GM12878 (cell line): ENCODE data around the gene THAP11. TPM values are rescaled to one million over a fixed set of nuclear protein-coding genes. Genes with fewer than 3 reads are reported as not detected.
A peak's percentile ranks its signal among the peaks of the same experiment; 100 is the strongest.

Experiments used
- ATAC-seq: fragments of 200-7000 bp; cut with Tn5 transposase; 3 replicates; pipeline ENCODE4 v1.9.1; 2020; ENCODE audit warnings: mild to moderate bottlenecking, moderate library complexity
- BruUV-seq: library from RNA; stranded (reverse); fragments of 400-500 nt; replicated peaks from 2 replicates; lab custom pipeline; 2021; lab: Mats Ljungman, UMichigan
- CTCF ChIA-PET: fragments of 300-600 bp; sonication (Branson Sonifier 250); formaldehyde crosslinking; extraction: SDS; loops from one replicate; lab custom pipeline; 2021; ENCODE audit warnings: inconsistent platforms; lab: Yijun Ruan, JAX
- POLR2A ChIA-PET: fragments of 350-600 bp; formaldehyde crosslinking; extraction: SDS; loops from one replicate; lab custom pipeline; 2021; ENCODE audit warnings: inconsistent platforms; lab: Charles Lee
- RAD21 ChIA-PET: fragments of 300-600 bp; sonication (Branson Sonifier 250); formaldehyde crosslinking; loops from one replicate; lab custom pipeline; 2023; ENCODE audit warnings: antibody characterized with exemption; ENCODE audit not compliant: unreplicated experiment; lab: Charles Lee
- SMC1A ChIA-PET: fragments of 300-600 bp; sonication (Branson Sonifier 250); formaldehyde crosslinking; loops from one replicate; lab custom pipeline; 2023; ENCODE audit not compliant: unreplicated experiment, uncharacterized antibody; lab: Charles Lee
- DNase-seq: peaks from one replicate; pipeline ENCODE4 v3.0.0-alpha.2; 2011; ENCODE audit warnings: low read depth, low spot score
- FAIRE-seq: peaks from 3 replicates; lab custom pipeline; 2011; peaks lifted over from hg19 to GRCh38; lab: Jason Lieb, UNC
- H2AFZ ChIP-seq: 2 replicates; pipeline ENCODE4 v1.6.0; 2011; ENCODE audit warnings: low read depth, low read length, control low read depth; ENCODE audit not compliant: control insufficient read depth
- H3K27ac ChIP-seq: 2 replicates; pipeline ENCODE4 v1.5.1; 2011; ENCODE audit warnings: control low read depth; ENCODE audit not compliant: control insufficient read depth, insufficient read depth
- H3K27me3 ChIP-seq, 2 experiments: replicated peaks in 1 of 2; 2 replicates each; pipeline versions ENCODE4 v1.6.0 to v1.6.1; 2011; ENCODE audit warnings: low read length in 1 of 2; ENCODE audit not compliant: control insufficient read depth in 2 of 2, insufficient read depth in 2 of 2
- H3K36me3 ChIP-seq, 2 experiments: 2 replicates each; pipeline ENCODE4 v1.5.1; 2011; ENCODE audit warnings: low read length in 1 of 2; ENCODE audit not compliant: control insufficient read depth in 2 of 2, insufficient read depth in 2 of 2
- H3K4me1 ChIP-seq: 2 replicates; pipeline ENCODE4 v1.6.1; 2011; ENCODE audit warnings: mild to moderate bottlenecking, low read length, moderate library complexity, mixed read lengths; ENCODE audit not compliant: control insufficient read depth, insufficient read depth
- H3K4me2 ChIP-seq: 2 replicates; pipeline ENCODE4 v1.6.0; 2011; ENCODE audit warnings: control low read depth; ENCODE audit not compliant: control insufficient read depth, insufficient read depth
- H3K4me3 ChIP-seq: fragments of 200-600 bp; sonication (generic); 2 replicates; pipeline ENCODE4 v1.5.1; 2016
- H3K79me2 ChIP-seq: 2 replicates; pipeline ENCODE4 v1.6.0; 2011; ENCODE audit warnings: low read length; ENCODE audit not compliant: control insufficient read depth, insufficient read depth
- H3K9ac ChIP-seq: 2 replicates; pipeline ENCODE4 v1.8.0; 2011; ENCODE audit warnings: low read length, control low read depth, mixed read lengths; ENCODE audit not compliant: control insufficient read depth, insufficient read depth
- H3K9me3 ChIP-seq: replicated peaks from 3 replicates; pipeline ENCODE4 v1.5.1; 2011; ENCODE audit warnings: mild to moderate bottlenecking, low read length; ENCODE audit not compliant: control insufficient read depth, insufficient read depth
- H4K20me1 ChIP-seq: 2 replicates; pipeline ENCODE4 v1.6.0; 2011; ENCODE audit not compliant: control insufficient read depth, insufficient read depth
- ATF3 ChIP-seq: IDR thresholded peaks from 2 replicates; pipeline ENCODE4 v1.6.1; 2011; ENCODE audit warnings: low read depth, mild to moderate bottlenecking, low read length, moderate library complexity, borderline replicate concordance; ENCODE audit errors: extremely low read depth
- BACH1 ChIP-seq: fragments of 450-650 bp; IDR thresholded peaks from 2 replicates; pipeline ENCODE4 v1.6.1; 2017; ENCODE audit warnings: mild to moderate bottlenecking, borderline replicate concordance
- BHLHE40 ChIP-seq, 2 experiments: fragments of 450-650 bp in 1 of 2; IDR thresholded peaks; 2 replicates each; pipeline ENCODE4 v1.6.1; 2011 to 2017; ENCODE audit warnings: low read depth in 2 of 2, borderline replicate concordance in 1 of 2, improper control_type of control experiment in 1 of 2, low read length in 1 of 2, mild to moderate bottlenecking in 1 of 2
- ELK1 ChIP-seq: IDR thresholded peaks from 2 replicates; pipeline ENCODE4 v1.6.1; 2012; ENCODE audit warnings: low read depth, low read length, improper control_type of control experiment
- GATAD2B ChIP-seq: fragments of 450-650 bp; conservative IDR thresholded peaks from 2 replicates; pipeline ENCODE4 v1.6.1; 2017; ENCODE audit warnings: low read depth, mild to moderate bottlenecking, moderate library complexity
- NRF1 ChIP-seq: conservative IDR thresholded peaks from 2 replicates; pipeline ENCODE4 v1.6.1; 2011; ENCODE audit warnings: mild to moderate bottlenecking, low read depth, low read length, improper control_type of control experiment
- PAX8 ChIP-seq: fragments of 450-650 bp; IDR thresholded peaks from 2 replicates; pipeline ENCODE4 v1.6.1; 2017; ENCODE audit warnings: mild to moderate bottlenecking, moderate library complexity
- PBX3 ChIP-seq: IDR thresholded peaks from 2 replicates; pipeline ENCODE4 v1.6.1; 2011; ENCODE audit warnings: mild to moderate bottlenecking, low read depth, low read length, moderate library complexity; ENCODE audit not compliant: insufficient replicate concordance
- POU2F2 ChIP-seq: IDR thresholded peaks from 3 replicates; pipeline ENCODE4 v1.6.1; 2011; ENCODE audit warnings: low read depth, mild to moderate bottlenecking, low read length, borderline replicate concordance
- PRDM15 ChIP-seq: fragments of 450-650 bp; formaldehyde crosslinking; IDR thresholded peaks from 2 replicates; pipeline ENCODE4 v1.4.0; 2020; ENCODE audit warnings: mild to moderate bottlenecking, moderate library complexity
- RBBP5 ChIP-seq: fragments of 200-600 bp; sonication (generic); conservative IDR thresholded peaks from 2 replicates; pipeline ENCODE4 v1.6.1; 2016
- SP1 ChIP-seq: IDR thresholded peaks from one replicate; pipeline ENCODE4 v1.6.1; 2011; ENCODE audit warnings: low read depth, low read length
- SRF ChIP-seq, 2 experiments: IDR thresholded peaks; 2 replicates each; pipeline ENCODE4 v1.6.1; 2011; ENCODE audit warnings: low read depth in 2 of 2, low read length in 2 of 2, mild to moderate bottlenecking in 1 of 2, moderate library complexity in 1 of 2
- TCF7 ChIP-seq: IDR thresholded peaks from 2 replicates; pipeline ENCODE4 v1.6.1; 2014; ENCODE audit warnings: antibody characterized with exemption, borderline replicate concordance
- WGBS: methylation state at CpG from one replicate; pipeline ENCODE4 v1.1.6; 2016; ENCODE audit warnings: low lambda C conversion rate; ENCODE audit not compliant: insufficient replicate concordance, insufficient coverage; ENCODE audit errors: missing lambda C conversion rate; 5-methylcytosine and 5-hydroxymethylcytosine counted together
- in situ Hi-C: fragments of 300-500 bp; cut with MboI; formaldehyde crosslinking; loops from 9 replicates; pipeline ENCODE4 v1.14.3; 2018; ENCODE audit warnings: mixed read lengths
- intact Hi-C: fragments of 100-400 bp; cut with micrococcal nuclease; formaldehyde crosslinking; loops from one replicate; pipeline ENCODE4 v1.14.2; 2022; ENCODE audit not compliant: unreplicated experiment
- polyA plus RNA-seq, 11 experiments: library from polyadenylated mRNA; depleted of rRNA in 4 of 11; unstranded in 6 of 11; stranded (reverse) in 5 of 11; fragments of >200 nt; fragmentation: Nextera tagmentation in 4 of 11; fragmentation: Illumina TruSeq in 1 of 11; extraction: Ambion mirVana in 4 of 11; extraction: Trizol in 1 of 11; gene quantifications; 1 replicate in 1 of 11; 2 replicates in 10 of 11; pipeline versions ENCODE4 v1.2.1 to v1.2.3, GENCODE V29; 2011 to 2016; ENCODE audit warnings: inconsistent platforms in 2 of 11, missing spikeins in 2 of 11, low read depth in 1 of 11
- total RNA-seq, 4 experiments: library from RNA; depleted of rRNA in 3 of 4; stranded (reverse); fragments of >200 nt in 3 of 4; fragmentation: Illumina TruSeq in 1 of 4; extraction: Trizol in 1 of 4; gene quantifications; 2 replicates each; pipeline versions ENCODE4 v1.2.1 to v1.2.3, GENCODE V29; 2013 to 2021

Gene THAP11
- total and polyA plus RNA-seq, 10 of the 15 experiments (the other 5 are each of a cell fraction or from before 2014, with no cell fraction given): 2.5 to 36.7 (median 21.4) TPM

- no peak for TF ChIP-seq GATAD2B
- no peak for TF ChIP-seq SP1
- TF ChIP-seq TCF7: no peak
- TF ChIP-seq ELK1: no peak
- no peak for TF ChIP-seq SRF (IDR thresholded peaks at IDR 0.05; ENCODE audit: low read depth in 2 of 2, low read length in 2 of 2)
- no peak for TF ChIP-seq RBBP5
These were observed 31.6 kb downstream of the THAP11 start (continued) for GRCh38 chr16:67873435-67874370.

GRCh38 chr16:67874372-67874771, 32.3 kb downstream of the THAP11 start:
- ChIA-PET POLR2A (interaction anchor here (0.6 to 1.7 kb wide), 3 partner anchors 29 to 89 kb away, joined by 4 to 5 read pairs (median 4); partner anchors contain the start of gene PSMB10), RAD21 (interaction anchor here (1.6 kb wide), 1 partner anchor 19 kb away, joined by 3 read pairs; the partner anchor contains the start of gene PSKH1), SMC1A (interaction anchor here (1.0 to 1.2 kb wide), 3 partner anchors 19 to 58 kb away, joined by 3 read pairs; no protein-coding TSS in a partner anchor), CTCF (interaction anchor here (1.3 to 4.1 kb wide), 2 partner anchors 11 to 68 kb away, joined by 3 to 39 read pairs; partner anchors contain the start of gene NRN1L)
- DNase-seq: no peak
- no peak for ATAC-seq
- peak overlapping the region; percentile 94 for H3K4me2 ChIP-seq
- peaks cover 4% of the 10 kb centered on the region for H4K20me1 ChIP-seq
- H3K9ac ChIP-seq: peak overlapping the region; percentile 96; the same call in 1 of the 2 replicates
- WGBS: 54% methylated on average over 3 of the region's 3 CpGs
- H2AFZ ChIP-seq: no peak overlapping the region
- H3K27me3 ChIP-seq: no peaks in the 10 kb centered on the region
- no peak for FAIRE-seq
- peaks cover 10% of the 10 kb centered on the region for H3K4me1 ChIP-seq
- H3K79me2 ChIP-seq: peaks cover 28% of the 10 kb centered on the region
- no TSS peak for BruUV-seq
- no peaks in the 10 kb centered on the region for H3K9me3 ChIP-seq
- H3K36me3 ChIP-seq: peaks cover 17 to 31% of the 10 kb centered on the region in 2 experiments; a peak in 3 of 4 replicates
- in situ Hi-C loops: no loop called here
- intact Hi-C loops: no loop called here
- no peak overlapping the region for H3K27ac ChIP-seq
- H3K4me3 ChIP-seq: peak overlapping the region; percentile 92
- no peak for TF ChIP-seq PBX3
- TF ChIP-seq ATF3: no peak
- TF ChIP-seq BHLHE40 (IDR thresholded peaks at IDR 0.05; ENCODE audit: borderline replicate concordance in 1 of 2, low read depth in 2 of 2, low read length in 1 of 2): no peak
- TF ChIP-seq NRF1: no peak
- TF ChIP-seq BACH1: no peak
- no peak for TF ChIP-seq PAX8
- no peak for TF ChIP-seq POU2F2
- no peak for TF ChIP-seq PRDM15 (CRISPR knock-in tag)
